ENCODE measurements around the gene GAB2.

GRCh38 chr11:78418584-78419211 is 1.1 kb upstream of the GAB2 start:
- no peak for TF ChIP-seq YY1 (IDR thresholded peaks at IDR 0.05; ENCODE audit: insufficient read depth, insufficient read length)
- no peak for TF ChIP-seq SUZ12 (IDR thresholded peaks at IDR 0.05; ENCODE audit: extremely low read depth, insufficient read depth, insufficient read length)
- TF ChIP-seq ZNF274 (IDR thresholded peaks at IDR 0.05; ENCODE audit: low read depth, low read length): no peak

Data from NT2/D1 (cell line).